ENCODE measurements around the gene MBP. TPM values are rescaled to one million over a fixed set of nuclear protein-coding genes. Genes with fewer than 3 reads are reported as not detected.
"Not testable (repeated sequence)": the region's sequence is repeated elsewhere in the genome, so short reads cannot be mapped to it uniquely, and the experiment has no call there.

Gene MBP
- total RNA-seq, 4 donors from 2014 or later = 45.0 to 60.0 (median 51.9) TPM

GRCh38 chr18:76951456-76952247 is 180.9 kb downstream of the MBP start:
- no peak overlapping the region for H3K4me3 ChIP-seq (ENCODE audit: low read depth, poor library complexity, severe bottlenecking)
- no peak for TF ChIP-seq CTCF (IDR thresholded peaks at IDR 0.05)
- TF ChIP-seq POLR2A (IDR thresholded peaks at IDR 0.05) = no peak
- intact Hi-C loops (cut with DNase I; ENCODE audit: low total_unique reads) = no loop called here

GRCh38 chr18:76948345-76948744 is 184.2 kb downstream of the MBP start:
- intact Hi-C loops (cut with DNase I; ENCODE audit: low total_unique reads) = no loop called here

More at GRCh38 chr18:76951456-76952247, 180.9 kb downstream of the MBP start:
- WGBS, 2 donors = 92 to 93% methylated on average over 12 of the region's 12 CpGs
- DNase-seq (ENCODE audit: low spot score in 2 of 2) = no peak

GRCh38 chr18:76944346-76944745 is 188.2 kb downstream of the MBP start:
- 92 to 95% methylated on average over 8 of the region's 8 CpGs for WGBS, 2 donors
- H3K4me3 ChIP-seq (ENCODE audit: low read depth, poor library complexity, severe bottlenecking); intact Hi-C loops (cut with DNase I; ENCODE audit: low total_unique reads); DNase-seq (ENCODE audit: low spot score in 2 of 2): not testable (repeated sequence)

More at GRCh38 chr18:76948345-76948744, 184.2 kb downstream of the MBP start:
- TF ChIP-seq CTCF (IDR thresholded peaks at IDR 0.05) (no peak), POLR2A (IDR thresholded peaks at IDR 0.05) (no peak)
- no peak overlapping the region for H3K4me3 ChIP-seq (ENCODE audit: low read depth, poor library complexity, severe bottlenecking)
- DNase-seq (ENCODE audit: low spot score in 2 of 2) = no peak
- 88 to 97% methylated on average over 8 of the region's 8 CpGs for WGBS, 2 donors

- 61 to 67% methylated on average over 6 of the region's 6 CpGs for WGBS, 2 donors
Observed at GRCh38 chr18:76943542-76944339, 188.8 kb downstream of the MBP start.

GRCh38 chr18:76941284-76941683 is 191.3 kb downstream of the MBP start:
- no peak overlapping the region for H3K4me3 ChIP-seq (ENCODE audit: low read depth, poor library complexity, severe bottlenecking)
- WGBS, 2 donors = 92 to 93% methylated on average over 9 of the region's 9 CpGs
- no peak for TF ChIP-seq POLR2A (IDR thresholded peaks at IDR 0.05)
- no peak for TF ChIP-seq CTCF (IDR thresholded peaks at IDR 0.05)
- DNase-seq (ENCODE audit: low spot score in 2 of 2) = no peak
- intact Hi-C loops (cut with DNase I; ENCODE audit: low total_unique reads) = no loop called here

More at GRCh38 chr18:76943542-76944339, 188.8 kb downstream of the MBP start:
- no peak overlapping the region for H3K4me3 ChIP-seq (ENCODE audit: low read depth, poor library complexity, severe bottlenecking)
- TF ChIP-seq POLR2A (IDR thresholded peaks at IDR 0.05) (no peak), CTCF (IDR thresholded peaks at IDR 0.05) (no peak)
- intact Hi-C loops (cut with DNase I; ENCODE audit: low total_unique reads) = no loop called here
- DNase-seq (ENCODE audit: low spot score in 2 of 2) = peak; percentile 72 to 91

- no peak overlapping the region for H3K4me3 ChIP-seq (ENCODE audit: low read depth, poor library complexity, severe bottlenecking)
- no peak for DNase-seq (ENCODE audit: low spot score in 2 of 2)
- TF ChIP-seq CTCF (IDR thresholded peaks at IDR 0.05) (no peak), POLR2A (IDR thresholded peaks at IDR 0.05) (no peak)
- 90 to 92% methylated on average over 10 to 12 of the region's 12 CpGs for WGBS, 2 donors
- intact Hi-C loops (cut with DNase I; ENCODE audit: low total_unique reads) = no loop called here
Observed at GRCh38 chr18:76938619-76939018, 194.0 kb downstream of the MBP start.

All from lower leg skin (tissue), 4 donors.